Thyroid gland (tissue), 4 donors: ENCODE results near the gene IL25.

Experiments
- CTCF ChIP-seq, 6 experiments: fragments of 200-600 bp in 3 of 6; fragments of 450-650 bp in 3 of 6; sonication (generic) in 3 of 6; IDR thresholded peaks; one replicate each; pipeline ENCODE4 v1.5.1; 2016 to 2019; ENCODE audit warnings: antibody characterized with exemption in 6 of 6, mild to moderate bottlenecking in 2 of 6, inconsistent platforms in 1 of 6, moderate library complexity in 1 of 6
- POLR2A ChIP-seq, 2 donors: fragments of 450-650 bp; IDR thresholded peaks; one replicate each; pipeline ENCODE4 v1.6.1; 2017; ENCODE audit warnings: antibody characterized with exemption in 2 of 2, mild to moderate bottlenecking in 2 of 2, moderate library complexity in 1 of 2

GRCh38 chr14:23344481-23344880 is 28.1 kb upstream of the IL25 start:
- TF ChIP-seq CTCF (IDR thresholded peaks at IDR 0.05) (no peak), POLR2A (IDR thresholded peaks at IDR 0.05) (no peak)
